GM19463 (cell line): Measurements from ENCODE around the gene TNFRSF9.
"Not testable (repeated sequence)": the region's sequence is repeated elsewhere in the genome, so short reads cannot be mapped to it uniquely, and the experiment has no call there.

Source experiments
- ATAC-seq: cut with Tn5 transposase; IDR thresholded peaks from one replicate; pipeline ENCODE4 v1.9.1; 2021; ENCODE audit warnings: mild to moderate bottlenecking, moderate library complexity; ENCODE audit not compliant: unreplicated experiment

Gene TNFRSF9

DNA sequence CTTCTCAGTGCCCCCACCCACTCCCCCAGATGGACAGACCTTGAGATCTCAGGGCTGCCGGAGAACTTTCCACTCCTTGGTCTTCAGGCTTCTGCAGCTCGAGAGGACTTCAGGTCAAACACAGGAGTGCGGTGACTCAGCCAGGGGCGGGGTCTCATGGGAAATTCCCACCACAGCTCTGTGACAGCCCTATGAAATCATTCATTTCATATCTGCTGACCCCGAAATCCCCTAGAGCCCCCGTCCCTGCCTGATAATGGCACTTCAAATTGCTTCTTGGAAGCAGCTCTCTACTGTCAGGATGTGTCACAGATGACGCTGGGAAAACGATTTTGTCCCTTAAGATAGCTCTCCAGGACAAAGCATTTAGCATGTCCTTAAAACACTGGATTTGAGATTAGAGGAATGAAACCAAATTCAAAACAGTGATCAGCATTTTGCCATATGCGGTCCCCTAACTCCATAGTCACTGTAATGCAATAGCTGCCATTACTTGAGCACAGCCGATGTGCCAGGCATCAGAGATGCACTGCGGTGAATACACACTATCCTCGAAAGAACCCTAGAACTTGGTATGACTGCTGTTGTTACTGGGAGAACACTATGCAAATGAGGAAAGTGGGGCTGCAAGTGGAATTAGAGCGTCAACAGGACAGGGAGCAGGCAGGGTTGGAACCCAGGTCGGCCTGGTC is at the start of gene TNFRSF9:
TSS of gene TNFRSF9 (minus strand) at position 95 of the 692 bp plus-strand sequence. CDS start 845 bp downstream, outside the sequence.
- ATAC-seq: peak; percentile 66

DNA sequence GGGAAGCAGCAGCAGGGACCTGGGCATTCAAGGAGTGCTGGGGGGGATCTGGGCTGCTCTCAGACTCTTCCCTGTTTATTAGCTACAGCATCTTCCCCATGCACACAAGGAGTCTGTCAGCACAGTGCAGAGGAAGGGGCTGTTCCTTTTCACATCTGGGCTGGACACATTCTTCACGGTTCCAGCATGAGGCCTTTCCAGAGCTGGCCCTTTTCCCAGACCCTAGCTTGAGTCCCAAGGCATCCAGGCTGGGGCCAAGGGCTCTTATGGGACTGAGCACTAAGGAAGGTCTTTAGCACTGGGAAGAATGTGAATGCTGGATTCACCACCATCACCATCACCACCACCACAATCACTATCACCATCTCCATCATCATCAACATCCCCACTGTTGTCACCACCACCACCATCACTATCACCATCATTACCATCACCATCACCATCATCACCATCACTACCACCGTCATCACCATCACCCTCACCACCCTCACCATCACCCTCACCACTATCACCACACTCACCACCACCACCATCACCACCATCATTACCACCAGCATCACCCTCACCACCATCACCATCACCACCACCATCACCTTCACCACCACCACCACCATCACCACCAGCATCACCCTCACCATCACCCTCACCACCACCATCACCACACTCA is 49.3 kb upstream of the TNFRSF9 start:
- ATAC-seq: no peak

GRCh38 chr1:7988576-7988975 is 47.9 kb upstream of the TNFRSF9 start:
- ATAC-seq: no peak

GRCh38 chr1:7987528-7987927 is 46.9 kb upstream of the TNFRSF9 start:
- ATAC-seq: no peak

GRCh38 chr1:7985851-7986612 is 45.4 kb upstream of the TNFRSF9 start:
- no peak for ATAC-seq

GRCh38 chr1:7984811-7985210 is 44.2 kb upstream of the TNFRSF9 start:
- ATAC-seq: no peak

DNA sequence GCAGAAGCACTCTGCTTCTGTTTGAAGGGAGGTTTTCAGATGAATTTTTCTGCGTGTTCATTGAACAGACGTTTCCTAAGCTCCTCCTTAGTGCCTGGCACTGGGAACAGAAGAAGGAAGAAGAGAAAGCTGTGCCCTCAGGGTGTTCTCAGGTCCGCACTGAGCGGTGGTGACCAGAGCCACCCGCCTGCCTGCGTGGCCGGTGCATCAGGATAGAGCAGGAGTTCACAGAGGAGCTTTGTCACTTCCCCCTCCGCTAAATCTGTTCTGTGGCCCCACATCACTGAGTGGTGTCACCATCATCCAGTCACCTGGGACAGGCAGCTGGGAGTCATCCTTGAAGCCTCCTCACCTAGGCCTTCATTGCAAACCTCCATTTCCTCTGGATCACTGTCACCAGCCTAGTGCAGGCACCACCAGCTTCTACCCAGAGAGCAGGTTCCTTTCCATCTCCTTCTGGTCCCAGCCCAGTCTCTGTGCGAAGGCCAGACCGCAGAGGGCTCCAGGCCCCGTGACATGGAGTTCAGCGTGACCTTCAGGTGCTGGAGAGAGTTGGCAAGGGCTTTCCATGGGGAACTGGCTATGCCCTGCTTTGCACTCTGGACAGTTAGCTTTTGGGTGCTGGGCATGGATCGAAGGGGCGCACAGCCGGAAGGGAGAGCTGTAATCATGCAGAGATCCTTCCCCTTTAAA is 42.6 kb upstream of the TNFRSF9 start:
- no peak for ATAC-seq

DNA sequence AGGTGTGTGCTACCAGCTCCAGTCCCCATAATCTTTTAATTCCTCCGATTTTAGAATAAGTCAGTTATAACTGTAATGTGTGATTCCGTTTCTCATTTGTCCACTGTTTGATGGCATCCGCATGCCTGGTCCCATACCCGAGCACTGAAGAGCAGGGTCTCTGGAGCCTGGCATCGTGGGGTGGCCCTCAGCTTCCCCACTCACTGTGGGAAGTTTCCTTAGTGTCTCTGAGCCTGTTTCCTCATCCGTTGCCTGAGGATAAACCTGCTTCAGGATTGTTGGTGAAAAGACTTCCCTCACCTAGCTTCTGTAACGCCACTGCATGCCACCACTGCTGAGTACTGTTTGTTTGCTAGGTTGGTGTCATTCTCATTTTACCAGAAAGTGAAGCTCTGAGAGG is 40.3 kb upstream of the TNFRSF9 start:
- ATAC-seq: no peak

- no peak for ATAC-seq
Observed at GRCh38 chr1:7975212-7975865, 34.7 kb upstream of the TNFRSF9 start.

DNA sequence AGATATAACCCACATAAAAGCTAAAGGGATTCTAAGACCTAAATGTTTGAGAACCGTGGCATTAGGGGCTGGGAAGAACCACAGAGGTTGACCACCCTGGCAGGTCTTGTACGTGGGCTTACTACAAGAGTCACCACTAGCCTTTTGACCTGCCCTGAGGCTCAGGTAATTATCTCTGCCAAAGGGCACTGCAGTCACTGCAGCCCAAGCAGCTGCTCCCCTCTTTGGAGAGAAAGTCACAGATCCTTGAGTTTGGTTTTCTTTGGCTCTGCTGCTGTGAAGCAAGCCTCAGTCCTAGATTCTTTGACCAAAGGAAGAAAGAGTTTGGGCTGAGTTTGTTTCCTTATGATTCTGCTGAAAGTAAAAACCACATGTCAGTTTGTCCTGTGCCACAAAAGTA is 32.4 kb upstream of the TNFRSF9 start:
- no peak for ATAC-seq

- ATAC-seq: no peak
Observed at GRCh38 chr1:7972285-7972684, 31.6 kb upstream of the TNFRSF9 start.

- ATAC-seq: no peak
Observed at GRCh38 chr1:7971024-7971423, 30.4 kb upstream of the TNFRSF9 start.

- ATAC-seq: no peak
Observed at GRCh38 chr1:7970246-7970645, 29.6 kb upstream of the TNFRSF9 start.

DNA sequence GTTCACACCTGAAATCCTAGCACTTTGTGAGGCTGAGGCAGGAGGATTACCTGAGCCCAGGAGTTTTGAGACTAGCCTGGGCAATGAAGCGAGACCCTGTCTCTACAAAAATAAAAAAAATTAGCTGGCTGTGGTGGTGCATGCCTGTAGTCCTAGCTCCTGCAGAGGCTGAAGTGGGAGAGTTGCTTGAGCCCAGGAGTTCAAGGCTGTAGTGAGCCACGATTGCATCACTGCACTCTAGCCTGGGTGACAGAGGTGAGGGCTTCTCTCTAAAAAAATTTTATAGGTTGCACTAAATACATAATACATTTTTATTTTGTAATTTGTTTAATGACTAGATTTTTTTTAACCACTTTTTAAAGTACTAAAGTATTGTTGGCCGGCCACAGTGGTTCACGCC is 27.0 kb upstream of the TNFRSF9 start:
- ATAC-seq: no peak

GRCh38 chr1:7967196-7967595 is 26.6 kb upstream of the TNFRSF9 start:
- ATAC-seq: no peak

- no peak for ATAC-seq
Observed at GRCh38 chr1:7964476-7964875, 23.8 kb upstream of the TNFRSF9 start.

- not testable (repeated sequence) for ATAC-seq
Observed at GRCh38 chr1:7963841-7964240, 23.2 kb upstream of the TNFRSF9 start.

GRCh38 chr1:7963378-7963730 is 22.7 kb upstream of the TNFRSF9 start:
- not testable (repeated sequence) for ATAC-seq

DNA sequence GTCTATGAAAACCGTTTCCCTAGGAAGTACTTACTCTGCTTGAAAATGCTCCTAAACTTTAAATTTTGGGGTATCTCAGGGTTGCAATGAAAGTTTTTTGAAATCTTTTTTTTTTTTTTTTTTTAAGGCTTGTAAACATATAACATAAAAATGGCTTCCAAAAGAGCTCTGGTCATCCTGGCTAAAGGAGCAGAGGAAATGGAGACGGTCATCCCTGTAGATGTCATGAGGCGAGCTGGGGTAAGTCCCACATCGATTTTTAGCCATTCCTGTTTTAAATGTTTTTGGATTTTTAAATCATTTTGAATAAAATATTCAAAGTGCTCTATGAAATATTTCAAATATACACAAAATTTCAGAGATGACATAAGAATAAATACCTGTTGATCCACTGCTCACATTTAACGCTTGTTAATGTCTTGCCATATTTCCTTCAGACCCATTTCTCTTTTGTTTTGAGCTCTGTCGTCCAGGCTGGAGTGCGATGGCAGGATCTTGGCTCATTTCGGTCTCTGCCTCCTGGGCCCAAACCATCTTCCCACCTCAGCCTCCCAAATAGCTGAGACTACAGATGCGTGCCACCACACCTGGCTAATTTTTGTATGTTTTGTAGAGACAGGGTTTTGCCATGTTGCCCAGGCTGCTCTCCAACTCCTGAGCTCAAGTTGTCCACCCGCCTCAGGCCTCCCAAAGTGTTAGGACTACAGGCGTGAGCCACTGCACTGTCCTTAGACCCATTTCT is 22.2 kb upstream of the TNFRSF9 start:
- ATAC-seq: no peak

DNA sequence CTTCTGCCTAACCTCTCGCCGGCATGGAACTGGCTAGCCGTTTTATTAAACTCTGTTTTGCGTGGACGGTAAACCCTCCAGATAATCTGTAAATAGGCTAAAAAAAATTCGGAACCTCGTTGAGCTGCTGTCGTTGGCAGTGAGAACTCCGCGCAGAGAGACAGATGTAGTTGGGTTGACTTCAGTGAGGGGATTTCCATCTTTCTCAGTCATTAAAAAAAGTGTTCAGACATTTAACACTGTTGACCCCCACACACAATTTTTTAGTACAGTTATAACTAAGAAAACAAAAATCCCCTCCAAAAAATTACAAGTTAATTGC is 21.3 kb upstream of the TNFRSF9 start:
- no peak for ATAC-seq
